Ishikawa (cell line): Measurements from ENCODE around the gene ETV3L.

Experiments
- CEBPB ChIP-seq: IDR thresholded peaks from 2 replicates; pipeline ENCODE4 v1.6.1; 2012
- CREB1 ChIP-seq: IDR thresholded peaks from 2 replicates; pipeline ENCODE4 v1.6.1; 2012; ENCODE audit warnings: low read depth
- EGR1 ChIP-seq: IDR thresholded peaks from 2 replicates; pipeline ENCODE4 v1.6.1; 2012
- EP300 ChIP-seq: IDR thresholded peaks from 2 replicates; pipeline ENCODE4 v1.6.1; 2012; ENCODE audit warnings: borderline replicate concordance
- FOXM1 ChIP-seq: IDR thresholded peaks from 2 replicates; pipeline ENCODE4 v1.6.1; 2012; ENCODE audit warnings: low read depth, borderline replicate concordance
- NFIC ChIP-seq: IDR thresholded peaks from 2 replicates; pipeline ENCODE4 v1.6.1; 2012
- RAD21 ChIP-seq: IDR thresholded peaks from 2 replicates; pipeline ENCODE4 v1.6.1; 2012; ENCODE audit warnings: low read depth
- TAF1 ChIP-seq: IDR thresholded peaks from 2 replicates; pipeline ENCODE4 v1.6.1; 2012; ENCODE audit warnings: low read depth, mild to moderate bottlenecking
- TCF12 ChIP-seq: IDR thresholded peaks from 2 replicates; pipeline ENCODE4 v1.6.1; 2012; ENCODE audit warnings: low read depth
- TEAD4 ChIP-seq: IDR thresholded peaks from 2 replicates; pipeline ENCODE4 v1.6.1; 2012
- YY1 ChIP-seq: IDR thresholded peaks from 2 replicates; pipeline ENCODE4 v1.6.1; 2012; ENCODE audit warnings: low read depth
- ZBTB7A ChIP-seq: IDR thresholded peaks from 2 replicates; pipeline ENCODE4 v1.6.1; 2012; ENCODE audit warnings: low read depth
- TF ChIP-seq, protein P1 (sequence below): IDR thresholded peaks from 2 replicates; pipeline ENCODE4 v1.6.1; 2012
- TF ChIP-seq, protein P2 (sequence below): IDR thresholded peaks from 2 replicates; pipeline ENCODE4 v1.6.1; 2012
- TF ChIP-seq, protein P3 (sequence below): IDR thresholded peaks from 2 replicates; pipeline ENCODE4 v1.6.1; 2012; ENCODE audit warnings: low read depth, mild to moderate bottlenecking

ETV3L gene

DNA sequence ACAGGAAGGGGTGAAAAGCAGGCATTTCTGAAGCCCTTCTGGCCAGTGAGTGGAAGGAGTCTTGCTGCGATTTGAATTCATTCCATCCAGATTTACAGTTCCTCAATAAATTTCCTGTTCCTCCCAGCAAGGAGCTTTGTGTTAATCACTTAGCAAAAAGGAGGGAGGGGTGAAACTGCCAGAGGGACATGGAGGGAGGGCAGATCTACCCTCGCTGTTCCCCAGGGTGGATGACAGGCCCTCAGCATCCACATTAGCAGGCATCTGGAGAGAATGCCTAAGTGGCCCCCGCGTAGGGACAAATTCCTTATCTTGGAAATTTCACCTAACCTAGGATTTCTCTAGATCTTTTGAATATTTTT is 37.4 kb upstream of the ETV3L start:
- TF ChIP-seq CREB1, result no peak
- TF ChIP-seq EGR1, result no peak
- no peak for TF ChIP-seq CEBPB
- TF ChIP-seq, protein P1, sequence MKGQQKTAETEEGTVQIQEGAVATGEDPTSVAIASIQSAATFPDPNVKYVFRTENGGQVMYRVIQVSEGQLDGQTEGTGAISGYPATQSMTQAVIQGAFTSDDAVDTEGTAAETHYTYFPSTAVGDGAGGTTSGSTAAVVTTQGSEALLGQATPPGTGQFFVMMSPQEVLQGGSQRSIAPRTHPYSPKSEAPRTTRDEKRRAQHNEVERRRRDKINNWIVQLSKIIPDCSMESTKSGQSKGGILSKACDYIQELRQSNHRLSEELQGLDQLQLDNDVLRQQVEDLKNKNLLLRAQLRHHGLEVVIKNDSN, result no peak
- no peak for TF ChIP-seq EP300
- no peak for TF ChIP-seq FOXM1
- no peak for TF ChIP-seq NFIC
- TF ChIP-seq TAF1, result no peak
- TF ChIP-seq TEAD4, result no peak
- TF ChIP-seq, protein P2, sequence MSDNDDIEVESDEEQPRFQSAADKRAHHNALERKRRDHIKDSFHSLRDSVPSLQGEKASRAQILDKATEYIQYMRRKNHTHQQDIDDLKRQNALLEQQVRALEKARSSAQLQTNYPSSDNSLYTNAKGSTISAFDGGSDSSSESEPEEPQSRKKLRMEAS, result no peak
- TF ChIP-seq ZBTB7A, result no peak
- TF ChIP-seq RAD21, result no peak
- TF ChIP-seq TCF12, result no peak
- TF ChIP-seq, protein P3, sequence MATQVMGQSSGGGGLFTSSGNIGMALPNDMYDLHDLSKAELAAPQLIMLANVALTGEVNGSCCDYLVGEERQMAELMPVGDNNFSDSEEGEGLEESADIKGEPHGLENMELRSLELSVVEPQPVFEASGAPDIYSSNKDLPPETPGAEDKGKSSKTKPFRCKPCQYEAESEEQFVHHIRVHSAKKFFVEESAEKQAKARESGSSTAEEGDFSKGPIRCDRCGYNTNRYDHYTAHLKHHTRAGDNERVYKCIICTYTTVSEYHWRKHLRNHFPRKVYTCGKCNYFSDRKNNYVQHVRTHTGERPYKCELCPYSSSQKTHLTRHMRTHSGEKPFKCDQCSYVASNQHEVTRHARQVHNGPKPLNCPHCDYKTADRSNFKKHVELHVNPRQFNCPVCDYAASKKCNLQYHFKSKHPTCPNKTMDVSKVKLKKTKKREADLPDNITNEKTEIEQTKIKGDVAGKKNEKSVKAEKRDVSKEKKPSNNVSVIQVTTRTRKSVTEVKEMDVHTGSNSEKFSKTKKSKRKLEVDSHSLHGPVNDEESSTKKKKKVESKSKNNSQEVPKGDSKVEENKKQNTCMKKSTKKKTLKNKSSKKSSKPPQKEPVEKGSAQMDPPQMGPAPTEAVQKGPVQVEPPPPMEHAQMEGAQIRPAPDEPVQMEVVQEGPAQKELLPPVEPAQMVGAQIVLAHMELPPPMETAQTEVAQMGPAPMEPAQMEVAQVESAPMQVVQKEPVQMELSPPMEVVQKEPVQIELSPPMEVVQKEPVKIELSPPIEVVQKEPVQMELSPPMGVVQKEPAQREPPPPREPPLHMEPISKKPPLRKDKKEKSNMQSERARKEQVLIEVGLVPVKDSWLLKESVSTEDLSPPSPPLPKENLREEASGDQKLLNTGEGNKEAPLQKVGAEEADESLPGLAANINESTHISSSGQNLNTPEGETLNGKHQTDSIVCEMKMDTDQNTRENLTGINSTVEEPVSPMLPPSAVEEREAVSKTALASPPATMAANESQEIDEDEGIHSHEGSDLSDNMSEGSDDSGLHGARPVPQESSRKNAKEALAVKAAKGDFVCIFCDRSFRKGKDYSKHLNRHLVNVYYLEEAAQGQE, result no peak
- no peak for TF ChIP-seq YY1

DNA sequence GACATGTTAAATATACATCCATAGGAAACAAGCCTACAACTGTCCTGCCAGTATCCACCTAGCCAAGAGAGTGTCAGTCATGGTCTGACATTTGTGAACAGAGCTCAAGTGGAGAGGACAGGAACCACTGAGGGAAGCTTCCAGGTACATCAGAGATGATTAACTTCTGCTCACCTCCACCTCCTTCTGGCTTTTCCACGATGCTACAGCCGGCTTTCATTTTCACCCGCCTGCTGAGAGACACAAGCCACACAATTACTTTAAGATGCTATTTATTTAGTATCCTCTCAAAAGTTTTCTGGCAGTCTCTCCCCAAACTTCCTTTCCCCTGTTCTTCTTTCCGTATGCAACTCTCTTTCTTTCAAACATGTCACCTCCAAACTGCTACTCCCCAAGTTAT is 36.5 kb upstream of the ETV3L start:
- TF ChIP-seq, protein P3, result no peak
- TF ChIP-seq NFIC (no peak), EGR1 (no peak), ZBTB7A (no peak), CEBPB (no peak), TEAD4 (no peak), FOXM1 (no peak), EP300 (no peak), YY1 (no peak)
- TF ChIP-seq, protein P1, result no peak
- TF ChIP-seq, protein P2, result no peak

DNA sequence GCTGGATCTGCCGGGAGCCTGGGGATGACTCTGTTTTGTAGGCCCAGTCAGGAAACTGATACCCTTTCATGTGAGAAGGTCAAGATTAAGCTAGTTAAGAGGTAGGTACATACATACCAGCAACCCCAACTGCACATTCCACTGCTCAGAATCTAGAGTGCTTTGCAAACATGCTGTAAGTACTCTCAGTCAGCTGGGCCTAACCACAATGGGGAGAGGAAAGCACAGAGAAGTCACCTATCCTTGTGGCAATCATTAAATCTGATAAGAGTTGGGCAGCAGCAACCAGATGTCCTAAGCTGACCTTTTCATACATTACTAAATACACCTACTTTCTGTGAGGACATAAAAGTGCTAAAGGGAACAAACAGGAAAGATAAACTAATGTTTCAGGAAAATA is 36.0 kb upstream of the ETV3L start:
- TF ChIP-seq ZBTB7A, result no peak
- no peak for TF ChIP-seq EP300
- TF ChIP-seq, protein P2, result no peak
- TF ChIP-seq FOXM1, result no peak
- TF ChIP-seq, protein P1, result no peak
- no peak for TF ChIP-seq NFIC
- no peak for TF ChIP-seq EGR1
- no peak for TF ChIP-seq CEBPB
- TF ChIP-seq TCF12, result no peak
- no peak for TF ChIP-seq RAD21
- no peak for TF ChIP-seq YY1
- no peak for TF ChIP-seq TEAD4
- TF ChIP-seq CREB1, result no peak
- TF ChIP-seq TAF1, result no peak
- TF ChIP-seq, protein P3, result no peak

DNA sequence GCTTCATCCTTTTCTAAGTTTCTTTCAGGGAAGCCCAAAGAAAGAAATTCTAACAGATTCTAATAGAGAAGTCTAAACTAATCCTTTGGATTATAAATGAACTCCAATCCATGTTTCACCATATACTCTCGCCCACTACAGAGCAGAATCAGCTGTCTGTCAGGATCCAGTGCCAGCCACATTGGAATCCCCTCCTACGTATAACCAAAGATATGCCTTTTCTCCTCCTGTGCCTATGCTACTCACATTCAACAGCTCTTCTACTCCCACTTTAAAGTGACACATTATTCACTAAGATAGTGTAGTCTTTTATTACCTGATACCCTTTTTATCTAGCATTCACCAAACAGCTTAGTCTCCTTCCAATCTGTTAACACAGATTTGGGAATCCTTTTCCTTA is 35.5 kb upstream of the ETV3L start:
- TF ChIP-seq CEBPB (no peak), TEAD4 (no peak), TCF12 (no peak), EP300 (no peak), ZBTB7A (no peak), NFIC (no peak), YY1 (no peak), RAD21 (no peak)
- TF ChIP-seq, protein P3, result no peak
- TF ChIP-seq, protein P2, result no peak
- TF ChIP-seq, protein P1, result no peak
